WTC11 (cell line): ENCODE data around the gene FAM8A1.

Source experiments
- E2F4 ChIP-seq: sonication (generic); formaldehyde crosslinking; IDR thresholded peaks from 2 replicates; pipeline ENCODE4 v1.8.1; 2022; ENCODE audit warnings: low read depth, mild to moderate bottlenecking, moderate library complexity, missing genetic modification reagents, borderline replicate concordance
- TF ChIP-seq, protein P1 (sequence below): fragments of 200-600 bp; IDR thresholded peaks from 2 replicates; pipeline ENCODE4 v1.8.0; 2022; ENCODE audit warnings: antibody characterized with exemption
- TF ChIP-seq, protein P2 (sequence below): sonication (generic); formaldehyde crosslinking; IDR thresholded peaks from 2 replicates; pipeline ENCODE4 v1.8.0; 2023; ENCODE audit warnings: missing genetic modification reagents

DNA sequence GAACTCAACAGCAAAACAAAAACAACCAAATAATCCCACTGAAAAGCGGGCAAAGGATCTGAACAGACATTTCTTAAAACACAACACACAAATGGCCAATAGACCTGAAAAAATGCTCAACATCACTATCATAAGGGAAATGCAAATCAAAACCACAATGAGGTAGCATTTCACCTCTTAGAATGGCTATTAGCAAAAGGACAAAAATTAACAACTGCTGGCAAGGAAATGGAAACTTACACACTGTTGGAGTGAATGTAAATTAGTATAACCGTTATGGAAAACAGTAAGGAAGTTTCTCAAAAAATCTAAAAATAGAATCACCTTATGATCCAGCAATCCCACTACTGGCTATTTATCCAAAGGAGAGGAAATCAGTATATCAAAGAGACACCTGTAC lies 20.9 kb downstream of the FAM8A1 start:
- no peak for TF ChIP-seq E2F4 (CRISPR knock-in tag)
- TF ChIP-seq, protein P1, sequence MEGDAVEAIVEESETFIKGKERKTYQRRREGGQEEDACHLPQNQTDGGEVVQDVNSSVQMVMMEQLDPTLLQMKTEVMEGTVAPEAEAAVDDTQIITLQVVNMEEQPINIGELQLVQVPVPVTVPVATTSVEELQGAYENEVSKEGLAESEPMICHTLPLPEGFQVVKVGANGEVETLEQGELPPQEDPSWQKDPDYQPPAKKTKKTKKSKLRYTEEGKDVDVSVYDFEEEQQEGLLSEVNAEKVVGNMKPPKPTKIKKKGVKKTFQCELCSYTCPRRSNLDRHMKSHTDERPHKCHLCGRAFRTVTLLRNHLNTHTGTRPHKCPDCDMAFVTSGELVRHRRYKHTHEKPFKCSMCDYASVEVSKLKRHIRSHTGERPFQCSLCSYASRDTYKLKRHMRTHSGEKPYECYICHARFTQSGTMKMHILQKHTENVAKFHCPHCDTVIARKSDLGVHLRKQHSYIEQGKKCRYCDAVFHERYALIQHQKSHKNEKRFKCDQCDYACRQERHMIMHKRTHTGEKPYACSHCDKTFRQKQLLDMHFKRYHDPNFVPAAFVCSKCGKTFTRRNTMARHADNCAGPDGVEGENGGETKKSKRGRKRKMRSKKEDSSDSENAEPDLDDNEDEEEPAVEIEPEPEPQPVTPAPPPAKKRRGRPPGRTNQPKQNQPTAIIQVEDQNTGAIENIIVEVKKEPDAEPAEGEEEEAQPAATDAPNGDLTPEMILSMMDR = no peak
- TF ChIP-seq, protein P2, sequence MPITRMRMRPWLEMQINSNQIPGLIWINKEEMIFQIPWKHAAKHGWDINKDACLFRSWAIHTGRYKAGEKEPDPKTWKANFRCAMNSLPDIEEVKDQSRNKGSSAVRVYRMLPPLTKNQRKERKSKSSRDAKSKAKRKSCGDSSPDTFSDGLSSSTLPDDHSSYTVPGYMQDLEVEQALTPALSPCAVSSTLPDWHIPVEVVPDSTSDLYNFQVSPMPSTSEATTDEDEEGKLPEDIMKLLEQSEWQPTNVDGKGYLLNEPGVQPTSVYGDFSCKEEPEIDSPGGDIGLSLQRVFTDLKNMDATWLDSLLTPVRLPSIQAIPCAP (CRISPR knock-in tag) = no peak
